Measurements from ENCODE around the gene SND1.

Gene SND1

DNA sequence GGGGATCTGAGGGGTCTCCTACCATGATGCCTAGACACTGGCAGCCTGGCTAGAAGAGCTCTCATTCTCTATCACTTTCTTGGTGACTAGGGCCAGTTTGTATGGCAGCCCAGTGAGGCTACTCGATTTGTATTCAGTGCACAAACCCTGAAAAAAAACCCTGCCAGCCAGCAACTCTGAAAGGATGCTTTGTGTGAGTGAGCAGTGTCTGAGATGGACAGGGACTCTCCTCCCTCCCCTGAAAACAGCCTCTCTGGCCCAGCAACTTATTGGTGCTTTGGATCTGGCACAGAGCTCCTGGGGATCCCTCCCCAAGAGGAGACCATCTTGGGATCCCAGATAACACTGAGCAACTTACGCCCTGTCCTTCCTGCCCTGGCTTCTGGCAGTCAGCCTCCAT is 390.0 kb downstream of the SND1 start:
- 100% methylated on average over 1 of the region's 2 CpGs for WGBS (ENCODE audit: insufficient coverage)
- no peak overlapping the region for H3K4me3 ChIP-seq (ENCODE audit: control insufficient read depth in 1 of 7, extremely low read depth in 1 of 7, insufficient read depth in 4 of 7, low read depth in 2 of 7, low read length in 6 of 7)
- peaks cover 0 to 6% (median 1%) of the 10 kb centered on the region in 4 experiments for H3K4me1 ChIP-seq (ENCODE audit: control extremely low read depth in 1 of 4, control insufficient read depth in 4 of 4, insufficient read depth in 4 of 4, low read length in 3 of 4)
- no peak for DNase-seq
- POLR2A ChIA-PET: no interaction called here
- H3K27ac ChIP-seq (ENCODE audit: insufficient read depth in 1 of 2, low read depth in 1 of 2, low read length in 2 of 2, poor library complexity in 1 of 2, severe bottlenecking in 2 of 2): no peak overlapping the region
- no peaks in the 10 kb centered on the region for H3K27me3 ChIP-seq (replicated peaks in 2 of 5; ENCODE audit: control insufficient read depth in 4 of 5, insufficient read depth in 5 of 5, low read length in 4 of 5)
- H3K9me3 ChIP-seq (ENCODE audit: control extremely low read depth in 1 of 5, control insufficient read depth in 4 of 5, insufficient read depth in 2 of 5, low read depth in 1 of 5, low read length in 4 of 5): no peaks in the 10 kb centered on the region
- CTCF ChIA-PET: interaction anchor here (4.1 kb wide), 1 partner anchor 10 kb away, joined by 19 read pairs; no protein-coding TSS in a partner anchor
- H3K36me3 ChIP-seq (ENCODE audit: control insufficient read depth in 4 of 4, insufficient read depth in 4 of 4, low read length in 3 of 4): peaks cover 0 to 15% (median 0%) of the 10 kb centered on the region in 4 experiments

DNA sequence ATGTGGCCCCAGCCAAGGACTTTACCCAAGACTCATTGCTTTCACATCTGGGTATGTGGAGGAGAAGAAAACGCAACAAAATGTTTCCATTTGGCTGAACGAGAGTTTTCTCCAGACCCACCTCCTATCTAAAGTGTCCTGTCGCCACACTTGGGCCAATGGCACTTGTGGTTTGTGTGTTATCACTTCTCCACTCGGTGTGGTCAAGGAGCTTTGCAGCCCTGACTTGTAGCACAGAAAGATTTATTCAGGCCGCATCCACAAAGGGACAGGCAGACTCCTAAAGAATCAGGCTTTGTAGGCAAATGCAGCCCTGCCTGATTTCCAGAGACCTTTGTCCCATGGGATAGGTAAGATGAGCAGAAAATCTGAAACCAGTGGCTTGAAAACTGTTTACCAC is 392.1 kb downstream of the SND1 start:
- H3K9me3 ChIP-seq (ENCODE audit: control extremely low read depth in 1 of 5, control insufficient read depth in 4 of 5, insufficient read depth in 2 of 5, low read depth in 1 of 5, low read length in 4 of 5): no peaks in the 10 kb centered on the region
- peak in 1 of 3 donors; percentile 17 for DNase-seq
- ChIA-PET CTCF (interaction anchor here (1.0 kb wide), 1 partner anchor 40 kb away, joined by 3 read pairs; no protein-coding TSS in a partner anchor), POLR2A (no interaction called here)
- H3K36me3 ChIP-seq (ENCODE audit: control insufficient read depth in 4 of 4, insufficient read depth in 4 of 4, low read length in 3 of 4): peaks cover 0 to 12% (median 0%) of the 10 kb centered on the region in 4 experiments
- H3K4me1 ChIP-seq (ENCODE audit: control extremely low read depth in 1 of 4, control insufficient read depth in 4 of 4, insufficient read depth in 4 of 4, low read length in 3 of 4): peaks cover 0 to 6% (median 1%) of the 10 kb centered on the region in 4 experiments
- no peak overlapping the region for H3K27ac ChIP-seq (ENCODE audit: insufficient read depth in 1 of 2, low read depth in 1 of 2, low read length in 2 of 2, poor library complexity in 1 of 2, severe bottlenecking in 2 of 2)
- H3K4me3 ChIP-seq (ENCODE audit: control insufficient read depth in 1 of 7, extremely low read depth in 1 of 7, insufficient read depth in 4 of 7, low read depth in 2 of 7, low read length in 6 of 7): no peak overlapping the region
- WGBS (ENCODE audit: insufficient coverage): 86% methylated on average over 3 of the region's 5 CpGs
- H3K27me3 ChIP-seq (replicated peaks in 2 of 5; ENCODE audit: control insufficient read depth in 4 of 5, insufficient read depth in 5 of 5, low read length in 4 of 5): no peaks in the 10 kb centered on the region

DNA sequence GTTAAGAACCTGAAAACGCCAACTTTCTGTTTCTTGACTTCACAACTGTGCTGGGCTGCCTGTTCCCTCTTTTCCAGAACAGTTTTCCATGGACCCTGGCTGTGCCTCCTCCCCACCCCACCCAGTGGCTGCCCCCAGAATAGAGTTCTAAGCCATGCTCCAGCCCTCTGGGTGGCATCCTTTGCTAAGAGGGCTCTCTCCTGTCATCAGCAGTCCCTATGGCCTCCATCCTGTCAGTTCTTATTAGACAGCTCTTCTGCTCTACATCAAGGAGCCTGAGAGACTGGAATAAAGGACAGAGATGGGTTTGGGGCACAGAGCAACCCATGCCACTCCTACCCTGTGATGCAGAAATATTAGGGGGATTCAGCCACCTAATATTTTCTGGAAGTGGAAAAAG is 393.2 kb downstream of the SND1 start:
- Histone ChIP-seq H3K4me1 (ENCODE audit: control extremely low read depth in 1 of 4, control insufficient read depth in 4 of 4, insufficient read depth in 4 of 4, low read length in 3 of 4) (peaks cover 0 to 6% (median 1%) of the 10 kb centered on the region in 4 experiments), H3K4me3 (ENCODE audit: control insufficient read depth in 1 of 7, extremely low read depth in 1 of 7, insufficient read depth in 4 of 7, low read depth in 2 of 7, low read length in 6 of 7) (no peak overlapping the region), H3K36me3 (ENCODE audit: control insufficient read depth in 4 of 4, insufficient read depth in 4 of 4, low read length in 3 of 4) (peaks cover 0 to 14% (median 0%) of the 10 kb centered on the region in 4 experiments), H3K27ac (ENCODE audit: insufficient read depth in 1 of 2, low read depth in 1 of 2, low read length in 2 of 2, poor library complexity in 1 of 2, severe bottlenecking in 2 of 2) (no peak overlapping the region), H3K9me3 (ENCODE audit: control extremely low read depth in 1 of 5, control insufficient read depth in 4 of 5, insufficient read depth in 2 of 5, low read depth in 1 of 5, low read length in 4 of 5) (no peaks in the 10 kb centered on the region), H3K27me3 (replicated peaks in 2 of 5; ENCODE audit: control insufficient read depth in 4 of 5, insufficient read depth in 5 of 5, low read length in 4 of 5) (no peaks in the 10 kb centered on the region)
- POLR2A ChIA-PET: no interaction called here
- 86% methylated on average over 1 of the region's 1 CpG for WGBS (ENCODE audit: insufficient coverage)
- DNase-seq: no peak
- CTCF ChIA-PET: interaction anchor here (0.8 to 1.1 kb wide), 3 partner anchors 8 to 337 kb away, joined by 3 read pairs; no protein-coding TSS in a partner anchor

DNA sequence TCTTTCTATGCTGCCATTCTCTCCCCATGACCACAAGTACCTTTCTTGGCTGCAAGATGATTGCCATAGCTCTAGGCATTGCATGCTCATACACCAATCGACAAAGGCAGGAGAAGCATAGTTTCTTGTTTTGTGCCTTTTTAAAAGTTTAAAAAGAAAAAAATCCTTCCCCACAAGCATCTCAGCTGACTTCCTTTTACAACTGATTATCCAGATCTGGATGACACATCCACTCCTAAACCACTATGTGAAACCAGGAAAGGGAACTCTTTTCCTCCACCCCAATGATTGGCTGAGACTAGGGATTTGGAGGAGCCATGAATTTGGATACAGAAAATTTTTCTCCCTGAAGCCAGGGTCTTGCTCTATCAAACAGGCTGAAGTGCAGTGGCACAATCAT is 393.8 kb downstream of the SND1 start:
- peaks cover 0 to 6% (median 1%) of the 10 kb centered on the region in 4 experiments for H3K4me1 ChIP-seq (ENCODE audit: control extremely low read depth in 1 of 4, control insufficient read depth in 4 of 4, insufficient read depth in 4 of 4, low read length in 3 of 4)
- no peaks in the 10 kb centered on the region for H3K27me3 ChIP-seq (replicated peaks in 2 of 5; ENCODE audit: control insufficient read depth in 4 of 5, insufficient read depth in 5 of 5, low read length in 4 of 5)
- no peak for DNase-seq
- H3K9me3 ChIP-seq (ENCODE audit: control extremely low read depth in 1 of 5, control insufficient read depth in 4 of 5, insufficient read depth in 2 of 5, low read depth in 1 of 5, low read length in 4 of 5): no peaks in the 10 kb centered on the region
- no peak overlapping the region for H3K4me3 ChIP-seq (ENCODE audit: control insufficient read depth in 1 of 7, extremely low read depth in 1 of 7, insufficient read depth in 4 of 7, low read depth in 2 of 7, low read length in 6 of 7)
- CTCF ChIA-PET: interaction anchor here (0.8 to 1.1 kb wide), 3 partner anchors 9 to 337 kb away, joined by 3 read pairs; no protein-coding TSS in a partner anchor
- WGBS (ENCODE audit: insufficient coverage): no CpG with 5 or more reads among the region's 1 CpG
- POLR2A ChIA-PET: no interaction called here
- H3K36me3 ChIP-seq (ENCODE audit: control insufficient read depth in 4 of 4, insufficient read depth in 4 of 4, low read length in 3 of 4): peaks cover 0 to 20% (median 0%) of the 10 kb centered on the region in 4 experiments
- H3K27ac ChIP-seq (ENCODE audit: insufficient read depth in 1 of 2, low read depth in 1 of 2, low read length in 2 of 2, poor library complexity in 1 of 2, severe bottlenecking in 2 of 2): no peak overlapping the region

DNA sequence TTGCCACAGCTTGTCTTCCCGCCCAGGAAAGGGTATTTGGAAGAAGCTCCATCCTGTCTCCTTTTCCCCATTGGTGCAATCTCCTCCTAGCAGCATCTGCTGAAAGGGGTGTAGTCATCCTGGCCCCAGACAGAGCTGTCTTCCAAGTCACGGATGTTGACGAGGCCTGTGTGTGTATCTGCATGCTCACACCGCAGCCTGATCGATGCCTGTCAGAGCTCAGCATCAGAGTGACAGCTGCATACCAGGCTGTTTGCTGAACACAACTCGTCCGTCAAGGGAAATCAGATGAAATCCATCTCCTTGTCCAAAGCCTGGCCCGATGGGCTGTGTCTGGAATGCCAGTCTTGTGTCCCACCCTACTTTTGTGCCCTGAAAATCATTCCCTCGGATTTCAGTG is 400.4 kb downstream of the SND1 start:
- DNase-seq: no peak
- ChIA-PET POLR2A (no interaction called here), CTCF (interaction anchor here (1.0 to 3.3 kb wide), 2 partner anchors 11 to 27 kb away, joined by 3 to 19 read pairs; no protein-coding TSS in a partner anchor)
- Histone ChIP-seq H3K4me3 (ENCODE audit: control insufficient read depth in 1 of 7, extremely low read depth in 1 of 7, insufficient read depth in 4 of 7, low read depth in 2 of 7, low read length in 6 of 7) (no peak overlapping the region), H3K4me1 (ENCODE audit: control extremely low read depth in 1 of 4, control insufficient read depth in 4 of 4, insufficient read depth in 4 of 4, low read length in 3 of 4) (peaks cover 0 to 10% (median 7%) of the 10 kb centered on the region in 4 experiments), H3K27me3 (replicated peaks in 2 of 5; ENCODE audit: control insufficient read depth in 4 of 5, insufficient read depth in 5 of 5, low read length in 4 of 5) (no peaks in the 10 kb centered on the region), H3K9me3 (ENCODE audit: control extremely low read depth in 1 of 5, control insufficient read depth in 4 of 5, insufficient read depth in 2 of 5, low read depth in 1 of 5, low read length in 4 of 5) (no peaks in the 10 kb centered on the region), H3K36me3 (ENCODE audit: control insufficient read depth in 4 of 4, insufficient read depth in 4 of 4, low read length in 3 of 4) (peaks cover 0 to 22% (median 0%) of the 10 kb centered on the region in 4 experiments), H3K27ac (ENCODE audit: insufficient read depth in 1 of 2, low read depth in 1 of 2, low read length in 2 of 2, poor library complexity in 1 of 2, severe bottlenecking in 2 of 2) (no peak overlapping the region)
- 97% methylated on average over 9 of the region's 9 CpGs for WGBS (ENCODE audit: insufficient coverage)

- peaks cover 0 to 10% (median 7%) of the 10 kb centered on the region in 4 experiments for H3K4me1 ChIP-seq (ENCODE audit: control extremely low read depth in 1 of 4, control insufficient read depth in 4 of 4, insufficient read depth in 4 of 4, low read length in 3 of 4)
- peak; percentile 21 to 62 (median 57) for DNase-seq
- H3K36me3 ChIP-seq (ENCODE audit: control insufficient read depth in 4 of 4, insufficient read depth in 4 of 4, low read length in 3 of 4): peaks cover 0 to 23% (median 0%) of the 10 kb centered on the region in 4 experiments
- CTCF ChIA-PET: interaction anchor here (1.0 to 3.3 kb wide), 2 partner anchors 12 to 27 kb away, joined by 3 to 19 read pairs; no protein-coding TSS in a partner anchor
- POLR2A ChIA-PET: no interaction called here
- no peak overlapping the region for H3K27ac ChIP-seq (ENCODE audit: insufficient read depth in 1 of 2, low read depth in 1 of 2, low read length in 2 of 2, poor library complexity in 1 of 2, severe bottlenecking in 2 of 2)
- H3K9me3 ChIP-seq (ENCODE audit: control extremely low read depth in 1 of 5, control insufficient read depth in 4 of 5, insufficient read depth in 2 of 5, low read depth in 1 of 5, low read length in 4 of 5): no peaks in the 10 kb centered on the region
- no peaks in the 10 kb centered on the region for H3K27me3 ChIP-seq (replicated peaks in 2 of 5; ENCODE audit: control insufficient read depth in 4 of 5, insufficient read depth in 5 of 5, low read length in 4 of 5)
- H3K4me3 ChIP-seq (ENCODE audit: control insufficient read depth in 1 of 7, extremely low read depth in 1 of 7, insufficient read depth in 4 of 7, low read depth in 2 of 7, low read length in 6 of 7): no peak overlapping the region
These were observed 401.0 kb downstream of the SND1 start for GRCh38 chr7:128053023-128053422.

DNA sequence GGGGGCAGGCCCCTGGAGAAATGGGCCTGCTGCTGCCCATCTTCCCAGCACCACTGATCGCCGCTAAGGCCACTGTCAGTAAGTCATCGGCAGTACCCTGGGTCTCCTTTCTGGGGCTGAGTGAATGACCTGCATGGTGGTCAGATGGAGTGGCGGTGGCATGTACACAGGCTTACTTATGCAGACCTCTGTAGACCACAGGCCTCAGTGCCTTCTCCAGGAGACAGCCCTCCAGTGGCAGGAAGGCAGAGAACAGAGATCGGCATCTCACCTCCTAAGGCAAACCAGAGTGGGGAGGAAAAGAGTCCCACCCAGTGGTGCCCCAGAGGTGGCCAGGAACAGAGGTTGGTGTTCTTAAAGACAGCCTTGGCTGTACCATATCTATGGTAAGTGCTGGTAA is 402.0 kb downstream of the SND1 start:
- no peak overlapping the region for H3K4me3 ChIP-seq (ENCODE audit: control insufficient read depth in 1 of 7, extremely low read depth in 1 of 7, insufficient read depth in 4 of 7, low read depth in 2 of 7, low read length in 6 of 7)
- H3K36me3 ChIP-seq (ENCODE audit: control insufficient read depth in 4 of 4, insufficient read depth in 4 of 4, low read length in 3 of 4): peaks cover 0 to 23% (median 0%) of the 10 kb centered on the region in 4 experiments
- no peaks in the 10 kb centered on the region for H3K9me3 ChIP-seq (ENCODE audit: control extremely low read depth in 1 of 5, control insufficient read depth in 4 of 5, insufficient read depth in 2 of 5, low read depth in 1 of 5, low read length in 4 of 5)
- no peak for DNase-seq
- ChIA-PET CTCF (no interaction called here), POLR2A (no interaction called here)
- H3K27me3 ChIP-seq (replicated peaks in 2 of 5; ENCODE audit: control insufficient read depth in 4 of 5, insufficient read depth in 5 of 5, low read length in 4 of 5): no peaks in the 10 kb centered on the region
- 98% methylated on average over 5 of the region's 5 CpGs for WGBS (ENCODE audit: insufficient coverage)
- peaks cover 0 to 10% (median 7%) of the 10 kb centered on the region in 4 experiments for H3K4me1 ChIP-seq (ENCODE audit: control extremely low read depth in 1 of 4, control insufficient read depth in 4 of 4, insufficient read depth in 4 of 4, low read length in 3 of 4)
- H3K27ac ChIP-seq (ENCODE audit: insufficient read depth in 1 of 2, low read depth in 1 of 2, low read length in 2 of 2, poor library complexity in 1 of 2, severe bottlenecking in 2 of 2): no peak overlapping the region

Data from common myeloid progenitor, CD34-positive (primary cell).